SU-DHL-6 (cell line): ENCODE results near the gene NAV2.

Experiments used
- EZH2phosphoT487 ChIP-seq: fragments of 200-600 bp; sonication (generic), shearing (Covaris generic); conservative IDR thresholded peaks from 2 replicates; pipeline ENCODE4 v1.6.1; 2018; ENCODE audit warnings: mild to moderate bottlenecking, antibody characterized with exemption, low read length, moderate library complexity, mixed read lengths
- TF ChIP-seq, protein P1 (sequence below): fragments of 200-600 bp; sonication (generic); IDR thresholded peaks from one replicate; pipeline ENCODE4 v1.5.1; 2017; ENCODE audit warnings: antibody characterized with exemption, mild to moderate bottlenecking, low read length, moderate library complexity; ENCODE audit not compliant: insufficient read depth, poor library complexity, severe bottlenecking

DNA sequence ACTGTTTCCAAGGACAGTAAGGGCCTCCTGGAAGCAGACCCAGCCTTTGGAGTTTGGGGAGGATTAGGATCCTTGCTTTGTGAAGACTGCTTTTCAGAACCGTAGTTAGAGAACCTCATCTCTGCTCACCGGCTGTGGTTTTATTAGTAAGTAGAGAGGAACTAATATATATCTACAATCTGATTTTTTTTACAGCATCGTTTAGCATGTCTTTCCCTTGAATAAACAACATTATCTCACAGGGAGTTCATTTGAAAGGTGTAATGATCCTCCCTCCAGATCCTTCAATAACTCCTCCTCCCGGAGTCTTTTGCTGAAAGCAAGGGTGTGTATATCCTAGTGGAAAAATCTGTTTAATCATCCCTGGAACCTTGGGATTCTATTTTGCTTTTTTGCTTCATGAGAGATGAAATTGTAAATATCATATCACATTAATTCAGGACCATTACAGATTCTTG is 314.9 kb downstream of the NAV2 start:
- TF ChIP-seq, protein P1, sequence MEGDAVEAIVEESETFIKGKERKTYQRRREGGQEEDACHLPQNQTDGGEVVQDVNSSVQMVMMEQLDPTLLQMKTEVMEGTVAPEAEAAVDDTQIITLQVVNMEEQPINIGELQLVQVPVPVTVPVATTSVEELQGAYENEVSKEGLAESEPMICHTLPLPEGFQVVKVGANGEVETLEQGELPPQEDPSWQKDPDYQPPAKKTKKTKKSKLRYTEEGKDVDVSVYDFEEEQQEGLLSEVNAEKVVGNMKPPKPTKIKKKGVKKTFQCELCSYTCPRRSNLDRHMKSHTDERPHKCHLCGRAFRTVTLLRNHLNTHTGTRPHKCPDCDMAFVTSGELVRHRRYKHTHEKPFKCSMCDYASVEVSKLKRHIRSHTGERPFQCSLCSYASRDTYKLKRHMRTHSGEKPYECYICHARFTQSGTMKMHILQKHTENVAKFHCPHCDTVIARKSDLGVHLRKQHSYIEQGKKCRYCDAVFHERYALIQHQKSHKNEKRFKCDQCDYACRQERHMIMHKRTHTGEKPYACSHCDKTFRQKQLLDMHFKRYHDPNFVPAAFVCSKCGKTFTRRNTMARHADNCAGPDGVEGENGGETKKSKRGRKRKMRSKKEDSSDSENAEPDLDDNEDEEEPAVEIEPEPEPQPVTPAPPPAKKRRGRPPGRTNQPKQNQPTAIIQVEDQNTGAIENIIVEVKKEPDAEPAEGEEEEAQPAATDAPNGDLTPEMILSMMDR: no peak
- no peak for TF ChIP-seq EZH2phosphoT487
